ENCODE measurements around the gene BTBD16.

DNA sequence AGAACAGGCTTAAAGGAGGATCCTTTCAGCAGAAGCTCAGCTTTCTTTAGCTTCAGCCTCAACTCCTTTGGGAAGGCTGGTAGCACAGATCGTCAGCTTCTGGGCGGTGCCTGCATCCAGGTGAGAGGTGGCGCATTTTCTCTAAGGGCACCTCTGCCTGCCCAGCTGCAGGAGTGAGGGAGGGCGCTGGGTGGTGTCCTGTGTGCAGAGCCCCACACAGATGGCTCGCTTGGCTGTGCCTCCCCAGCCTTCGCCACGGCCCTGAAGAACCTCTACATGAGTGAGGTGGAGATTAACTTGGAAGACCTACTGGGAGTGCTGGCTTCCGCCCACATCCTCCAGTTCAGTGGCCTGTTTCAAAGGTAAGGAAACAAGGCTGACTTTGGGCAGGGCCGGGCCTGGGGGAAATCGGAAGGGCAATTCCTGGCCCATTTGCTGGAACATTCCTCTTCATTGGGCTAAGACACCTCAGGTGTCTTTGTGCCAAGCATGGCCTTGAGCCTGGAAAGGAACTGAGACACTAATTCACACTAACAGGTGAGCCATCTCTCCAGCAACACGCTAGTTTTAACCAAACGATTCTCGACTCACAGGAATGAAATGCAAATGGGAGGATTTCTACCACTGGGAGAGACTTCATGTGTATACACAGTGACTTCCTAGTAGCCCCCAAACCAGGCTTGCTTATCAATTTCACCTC, 19.9 kb downstream of the BTBD16 start:
- TF ChIP-seq, protein P1, sequence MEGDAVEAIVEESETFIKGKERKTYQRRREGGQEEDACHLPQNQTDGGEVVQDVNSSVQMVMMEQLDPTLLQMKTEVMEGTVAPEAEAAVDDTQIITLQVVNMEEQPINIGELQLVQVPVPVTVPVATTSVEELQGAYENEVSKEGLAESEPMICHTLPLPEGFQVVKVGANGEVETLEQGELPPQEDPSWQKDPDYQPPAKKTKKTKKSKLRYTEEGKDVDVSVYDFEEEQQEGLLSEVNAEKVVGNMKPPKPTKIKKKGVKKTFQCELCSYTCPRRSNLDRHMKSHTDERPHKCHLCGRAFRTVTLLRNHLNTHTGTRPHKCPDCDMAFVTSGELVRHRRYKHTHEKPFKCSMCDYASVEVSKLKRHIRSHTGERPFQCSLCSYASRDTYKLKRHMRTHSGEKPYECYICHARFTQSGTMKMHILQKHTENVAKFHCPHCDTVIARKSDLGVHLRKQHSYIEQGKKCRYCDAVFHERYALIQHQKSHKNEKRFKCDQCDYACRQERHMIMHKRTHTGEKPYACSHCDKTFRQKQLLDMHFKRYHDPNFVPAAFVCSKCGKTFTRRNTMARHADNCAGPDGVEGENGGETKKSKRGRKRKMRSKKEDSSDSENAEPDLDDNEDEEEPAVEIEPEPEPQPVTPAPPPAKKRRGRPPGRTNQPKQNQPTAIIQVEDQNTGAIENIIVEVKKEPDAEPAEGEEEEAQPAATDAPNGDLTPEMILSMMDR (IDR thresholded peaks at IDR 0.05): no peak
- TF ChIP-seq POLR2A (IDR thresholded peaks at IDR 0.05) (no peak), POLR2AphosphoS5 (IDR thresholded peaks at IDR 0.05) (no peak)

Data from prostate gland (tissue), 2 donors.